Neural cell (in vitro differentiated cells): ENCODE results near the gene RADIL. TPM values are rescaled to one million over a fixed set of nuclear protein-coding genes. Genes with fewer than 3 reads are reported as not detected.
"Not testable (repeated sequence)": the region's sequence is repeated elsewhere in the genome, so short reads cannot be mapped to it uniquely, and the experiment has no call there.

ENCODE experiments used
- H2AFZ ChIP-seq: fragments of 200-600, 300-800 bp; sonication (generic), shearing (Covaris generic); 2 replicates; pipeline ENCODE4 v1.6.0; 2014; ENCODE audit warnings: low read depth, mild to moderate bottlenecking, antibody characterized with exemption, low read length, moderate library complexity
- H3F3A ChIP-seq: fragments of 200-600 bp; shearing (Covaris generic); 2 replicates; pipeline ENCODE4 v1.6.1; 2016; ENCODE audit warnings: mild to moderate bottlenecking, moderate library complexity, mixed read lengths, antibody characterized with exemption, low read length; ENCODE audit not compliant: insufficient read depth, poor library complexity, severe bottlenecking
- H3K27ac ChIP-seq: fragments of 200-600, 300-800 bp; sonication (generic), shearing (Covaris generic); 2 replicates; pipeline ENCODE4 v1.5.1; 2014; ENCODE audit warnings: mild to moderate bottlenecking, low read length, moderate library complexity
- H3K27me3 ChIP-seq: fragments of 300-800, 200-600 bp; sonication (generic), shearing (Covaris generic); 2 replicates; pipeline ENCODE4 v1.6.0; 2014; ENCODE audit warnings: mild to moderate bottlenecking, low read depth, low read length, moderate library complexity; ENCODE audit not compliant: insufficient read depth
- H3K36me3 ChIP-seq: fragments of 300-800, 200-600 bp; sonication (generic), shearing (Covaris generic); 2 replicates; pipeline ENCODE4 v1.5.1; 2014; ENCODE audit warnings: mild to moderate bottlenecking, antibody characterized with exemption, low read length, moderate library complexity; ENCODE audit not compliant: insufficient read depth
- H3K4me2 ChIP-seq: fragments of 300-800, 200-600 bp; sonication (generic), shearing (Covaris generic); 2 replicates; pipeline ENCODE4 v1.6.0; 2014; ENCODE audit warnings: mild to moderate bottlenecking, low read length
- H3K4me3 ChIP-seq: fragments of 300-800, 200-600 bp; sonication (generic), shearing (Covaris generic); 2 replicates; pipeline ENCODE4 v1.5.1; 2014; ENCODE audit warnings: mild to moderate bottlenecking, low read length, moderate library complexity
- H3K79me2 ChIP-seq: fragments of 200-600 bp; shearing (Covaris generic); replicated peaks from 2 replicates; pipeline ENCODE4 v1.6.0; 2014; ENCODE audit warnings: mild to moderate bottlenecking, low read length, moderate library complexity; ENCODE audit not compliant: insufficient read depth
- H3K9ac ChIP-seq: fragments of 300-800, 200-600 bp; sonication (generic), shearing (Covaris generic); 2 replicates; pipeline ENCODE4 v1.6.1; 2016; ENCODE audit warnings: mild to moderate bottlenecking, low read length, mixed read lengths
- H3K9me2 ChIP-seq: fragments of 200-600 bp; shearing (Covaris generic); 2 replicates; pipeline ENCODE4 v1.6.1; 2016; ENCODE audit warnings: mild to moderate bottlenecking, low read length, mixed read lengths; ENCODE audit not compliant: insufficient read depth
- H3K9me3 ChIP-seq: fragments of 200-600, 300-800 bp; sonication (generic), shearing (Covaris generic); 2 replicates; pipeline ENCODE4 v1.6.1; 2016; ENCODE audit warnings: mild to moderate bottlenecking, mixed run types, low read length, moderate library complexity, mixed read lengths
- H4K20me1 ChIP-seq: fragments of 200-600 bp; shearing (Covaris generic); 2 replicates; pipeline ENCODE4 v1.6.1; 2016; ENCODE audit warnings: mild to moderate bottlenecking, mixed run types; ENCODE audit not compliant: insufficient read depth
- CTCF ChIP-seq: fragments of 450-650 bp; IDR thresholded peaks from 2 replicates; pipeline ENCODE4 v1.5.1; 2014; ENCODE audit warnings: antibody characterized with exemption, mild to moderate bottlenecking, moderate library complexity; ENCODE audit not compliant: poor library complexity, severe bottlenecking
- MXI1 ChIP-seq: fragments of 450-650 bp; conservative IDR thresholded peaks from 2 replicates; pipeline ENCODE4 v1.6.1; 2014; ENCODE audit warnings: antibody characterized with exemption, mild to moderate bottlenecking; ENCODE audit not compliant: poor library complexity, severe bottlenecking
- POLR2AphosphoS5 ChIP-seq: IDR thresholded peaks from 2 replicates; pipeline ENCODE4 v1.6.1; 2012
- RAD21 ChIP-seq: fragments of 450-650 bp; conservative IDR thresholded peaks from 2 replicates; pipeline ENCODE4 v1.6.1; 2014; ENCODE audit warnings: antibody characterized with exemption, mild to moderate bottlenecking, moderate library complexity
- SMC3 ChIP-seq: fragments of 450-650 bp; conservative IDR thresholded peaks from 2 replicates; pipeline ENCODE4 v1.6.1; 2014; ENCODE audit warnings: antibody characterized with exemption, mild to moderate bottlenecking, moderate library complexity; ENCODE audit not compliant: poor library complexity
- TAF1 ChIP-seq: IDR thresholded peaks from 2 replicates; pipeline ENCODE4 v1.6.1; 2012; ENCODE audit warnings: low read depth
- polyA plus RNA-seq: library from polyadenylated mRNA; depleted of rRNA; stranded (reverse); fragments of >200 nt; gene quantifications from 2 replicates; pipeline ENCODE4 v1.2.3, GENCODE V29; 2014

The RADIL gene
- polyA plus RNA-seq, 1 donor from 2014 or later: 4.1 TPM

GRCh38 chr7:4793385-4793993 is 90.0 kb downstream of the RADIL start:
- H3K4me3 ChIP-seq, H2AFZ ChIP-seq, H3K4me2 ChIP-seq, H3K27me3 ChIP-seq, H3K9me2 ChIP-seq, H3F3A ChIP-seq, H3K9me3 ChIP-seq, H3K27ac ChIP-seq, H4K20me1 ChIP-seq, H3K79me2 ChIP-seq, H3K36me3 ChIP-seq, H3K9ac ChIP-seq: not testable (repeated sequence)

DNA sequence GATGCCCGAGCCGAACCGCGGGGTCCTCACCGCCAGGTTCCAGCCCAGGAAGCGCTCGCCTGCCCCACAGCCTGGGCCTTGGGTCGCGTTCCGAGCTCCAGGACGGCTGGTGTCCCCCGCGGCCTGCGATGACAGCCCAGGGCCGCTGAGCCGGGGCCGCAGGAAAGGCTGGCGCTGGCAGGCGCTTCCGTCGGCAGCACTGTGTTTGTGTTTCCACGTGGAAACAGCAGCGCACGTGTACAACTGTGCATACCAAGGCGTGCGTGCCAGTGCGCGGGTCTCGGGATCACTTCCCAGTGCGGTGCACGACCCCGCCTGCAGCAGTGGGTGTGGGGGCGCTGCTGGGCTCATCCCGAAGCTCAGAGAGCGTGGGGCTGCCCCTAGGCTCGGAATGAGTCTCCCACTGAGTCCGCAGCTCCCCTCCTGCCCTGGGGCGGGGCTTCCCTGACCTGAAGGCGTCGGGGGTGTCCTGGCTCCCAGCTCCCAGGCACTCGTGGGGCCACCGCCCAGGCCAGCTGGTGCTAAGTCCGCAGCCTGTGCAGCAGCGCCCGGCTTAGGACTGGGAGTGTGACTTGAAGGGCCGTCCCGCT is 90.9 kb downstream of the RADIL start:
- H3K9ac ChIP-seq: no peak overlapping the region
- no peaks in the 10 kb centered on the region for H4K20me1 ChIP-seq
- H3K79me2 ChIP-seq: no peaks in the 10 kb centered on the region
- H2AFZ ChIP-seq: no peak overlapping the region
- no peaks in the 10 kb centered on the region for H3K27me3 ChIP-seq
- H3K36me3 ChIP-seq: no peaks in the 10 kb centered on the region
- H3K9me3 ChIP-seq: no peaks in the 10 kb centered on the region
- peak overlapping the region; percentile 57 for H3K4me3 ChIP-seq
- H3K27ac ChIP-seq: no peak overlapping the region
- TF ChIP-seq MXI1 (peak; percentile 85), TAF1 (no peak)
- H3K9me2 ChIP-seq: no peaks in the 10 kb centered on the region
- H3F3A ChIP-seq: no peaks in the 10 kb centered on the region
- no peak overlapping the region for H3K4me2 ChIP-seq

GRCh38 chr7:4791738-4792536 is 91.6 kb downstream of the RADIL start:
- Histone ChIP-seq H3F3A (no peaks in the 10 kb centered on the region), H2AFZ (no peak overlapping the region), H3K9ac (no peak overlapping the region), H3K9me3 (no peaks in the 10 kb centered on the region), H3K36me3 (no peaks in the 10 kb centered on the region), H4K20me1 (no peaks in the 10 kb centered on the region), H3K4me3 (peak overlapping the region; percentile 57), H3K27ac (no peak overlapping the region), H3K4me2 (no peak overlapping the region), H3K79me2 (no peaks in the 10 kb centered on the region), H3K27me3 (no peaks in the 10 kb centered on the region), H3K9me2 (no peaks in the 10 kb centered on the region)
- TF ChIP-seq POLR2AphosphoS5 (no peak), CTCF (peak; percentile 67), SMC3 (peak; percentile 73), RAD21 (peak; percentile 50)
